HEK293 (cell line): Measurements from ENCODE around the gene DUSP19.

Source experiments
- BCL6B ChIP-seq: fragments of 450-650 bp; formaldehyde crosslinking; IDR thresholded peaks from 2 replicates; pipeline ENCODE4 v1.5.1; 2017; ENCODE audit warnings: missing biosample characterization, missing genetic modification characterization
- GLIS1 ChIP-seq: fragments of 450-650 bp; formaldehyde crosslinking; IDR thresholded peaks from 2 replicates; pipeline ENCODE4 v1.5.1; 2016; ENCODE audit warnings: missing biosample characterization, missing genetic modification characterization
- KLF10 ChIP-seq: fragments of 450-650 bp; IDR thresholded peaks from 2 replicates; pipeline ENCODE4 v1.5.1; 2018; ENCODE audit warnings: missing biosample characterization, mild to moderate bottlenecking, missing genetic modification characterization
- KLF8 ChIP-seq: fragments of 450-650 bp; formaldehyde crosslinking; IDR thresholded peaks from 2 replicates; pipeline ENCODE4 v1.5.1; 2016; ENCODE audit warnings: missing biosample characterization, missing genetic modification characterization
- PRDM10 ChIP-seq: fragments of 450-650 bp; formaldehyde crosslinking; IDR thresholded peaks from 2 replicates; pipeline ENCODE4 v1.5.1; 2016; ENCODE audit warnings: missing biosample characterization, missing genetic modification characterization
- REPIN1 ChIP-seq: fragments of 450-650 bp; formaldehyde crosslinking; IDR thresholded peaks from 2 replicates; pipeline ENCODE4 v1.5.1; 2017; ENCODE audit warnings: missing biosample characterization, missing genetic modification characterization, low read depth
- SP3 ChIP-seq: fragments of 450-650 bp; formaldehyde crosslinking; IDR thresholded peaks from 2 replicates; pipeline ENCODE4 v1.5.1; 2016; ENCODE audit warnings: missing biosample characterization, missing genetic modification characterization
- TRIM28 ChIP-seq: IDR thresholded peaks from 2 replicates; pipeline ENCODE4 v1.6.1; 2011; ENCODE audit warnings: low read length, control low read depth, borderline replicate concordance
- ZBTB11 ChIP-seq: fragments of 450-650 bp; formaldehyde crosslinking; conservative IDR thresholded peaks from 2 replicates; pipeline ENCODE4 v1.5.1; 2016; ENCODE audit warnings: low read depth, missing biosample characterization, missing genetic modification characterization
- ZNF157 ChIP-seq: fragments of 450-650 bp; formaldehyde crosslinking; IDR thresholded peaks from 2 replicates; pipeline ENCODE4 v1.5.1; 2016; ENCODE audit warnings: missing biosample characterization, missing genetic modification characterization
- ZNF19 ChIP-seq: fragments of 450-650 bp; formaldehyde crosslinking; IDR thresholded peaks from 2 replicates; pipeline ENCODE4; 2016; ENCODE audit warnings: missing biosample characterization, missing genetic modification characterization, low read depth
- ZNF214 ChIP-seq: fragments of 450-650 bp; formaldehyde crosslinking; IDR thresholded peaks from 2 replicates; pipeline ENCODE4 v1.5.1; 2017; ENCODE audit warnings: missing biosample characterization, mild to moderate bottlenecking, missing genetic modification characterization, borderline replicate concordance
- ZNF221 ChIP-seq: fragments of 450-650 bp; formaldehyde crosslinking; IDR thresholded peaks from 2 replicates; pipeline ENCODE4 v1.5.1; 2017; ENCODE audit warnings: missing biosample characterization, missing genetic modification characterization, borderline replicate concordance
- ZNF23 ChIP-seq: fragments of 450-650 bp; formaldehyde crosslinking; IDR thresholded peaks from 2 replicates; pipeline ENCODE4 v1.5.1; 2016; ENCODE audit warnings: missing biosample characterization, missing genetic modification characterization, borderline replicate concordance
- ZNF362 ChIP-seq: fragments of 450-650 bp; formaldehyde crosslinking; IDR thresholded peaks from 2 replicates; pipeline ENCODE4 v1.5.1; 2016; ENCODE audit warnings: missing biosample characterization, missing genetic modification characterization
- ZNF398 ChIP-seq: fragments of 450-650 bp; formaldehyde crosslinking; IDR thresholded peaks from 2 replicates; pipeline ENCODE4 v1.5.1; 2017; ENCODE audit warnings: missing biosample characterization, missing genetic modification characterization
- ZNF449 ChIP-seq: fragments of 450-650 bp; formaldehyde crosslinking; IDR thresholded peaks from 2 replicates; pipeline ENCODE4 v1.5.1; 2017; ENCODE audit warnings: missing biosample characterization, mild to moderate bottlenecking, missing genetic modification characterization, moderate library complexity
- ZNF549 ChIP-seq: fragments of 450-650 bp; IDR thresholded peaks from 2 replicates; pipeline ENCODE4 v1.5.1; 2018; ENCODE audit warnings: missing biosample characterization, missing genetic modification characterization, mild to moderate bottlenecking, inconsistent platforms, moderate library complexity
- ZNF654 ChIP-seq: fragments of 450-650 bp; formaldehyde crosslinking; IDR thresholded peaks from 2 replicates; pipeline ENCODE4 v1.5.1; 2016; ENCODE audit warnings: low read depth, missing biosample characterization, missing genetic modification characterization
- ZNF704 ChIP-seq: fragments of 450-650 bp; formaldehyde crosslinking; IDR thresholded peaks from 2 replicates; pipeline ENCODE4 v1.5.1; 2016; ENCODE audit warnings: missing biosample characterization, missing genetic modification characterization
- ZNF792 ChIP-seq: fragments of 450-650 bp; formaldehyde crosslinking; IDR thresholded peaks from 2 replicates; pipeline ENCODE4 v1.5.1; 2016; ENCODE audit warnings: missing biosample characterization, missing genetic modification characterization
- ZSCAN16 ChIP-seq: fragments of 450-650 bp; formaldehyde crosslinking; IDR thresholded peaks from 2 replicates; pipeline ENCODE4 v1.5.1; 2016; ENCODE audit warnings: missing biosample characterization, missing genetic modification characterization
- ZSCAN5A ChIP-seq: fragments of 450-650 bp; formaldehyde crosslinking; IDR thresholded peaks from 2 replicates; pipeline ENCODE4 v1.5.1; 2016; ENCODE audit warnings: missing biosample characterization, missing genetic modification characterization

The DUSP19 gene

GRCh38 chr2:183124222-183124956 is 45.8 kb downstream of the DUSP19 start, which contains the start of gene NUP35 (continued):
- TF ChIP-seq ZNF398 (tag by site-specific recombination) (no peak), ZNF704 (tag by site-specific recombination) (no peak), ZNF214 (tag by site-specific recombination) (no peak), ZNF449 (tag by site-specific recombination) (no peak), ZSCAN16 (tag by site-specific recombination) (no peak), TRIM28 (peak; percentile 86; the same call in 1 of the 2 replicates), KLF8 (tag by site-specific recombination) (peak; percentile 29; the same call in 1 of the 2 replicates), ZNF792 (tag by site-specific recombination) (no peak), ZNF23 (tag by site-specific recombination) (no peak), ZNF654 (no peak), ZNF157 (no peak), ZNF19 (tag by site-specific recombination) (no peak), ZNF549 (tag by site-specific recombination) (no peak), REPIN1 (tag by site-specific recombination) (no peak), ZSCAN5A (tag by site-specific recombination) (no peak), PRDM10 (peak; percentile 97), ZBTB11 (tag by site-specific recombination) (peak; percentile 86), KLF10 (tag by site-specific recombination) (peak; percentile 77), ZNF221 (tag by site-specific recombination) (no peak), SP3 (tag by site-specific recombination) (peak; percentile 56; the same call in 1 of the 2 replicates), BCL6B (tag by site-specific recombination) (no peak), ZNF362 (tag by site-specific recombination) (no peak), GLIS1 (tag by site-specific recombination) (no peak)
